GM13977 (cell line): ENCODE results near the gene ARHGAP31.

Experiments used
- DNase-seq: peaks from one replicate; pipeline ENCODE4 v3.0.0; 2012; ENCODE audit warnings: low spot score
- CTCF ChIP-seq: IDR thresholded peaks from 2 replicates; pipeline ENCODE4 v1.5.1; 2012; ENCODE audit warnings: mild to moderate bottlenecking, control low read depth; ENCODE audit not compliant: insufficient read depth; ENCODE audit errors: extremely low read depth, missing control alignments
- in situ Hi-C: fragments of 300-500 bp; cut with MboI; formaldehyde crosslinking; loops from one replicate; pipeline ENCODE4 v1.12.0; 2022; ENCODE audit warnings: low sequenced_read_pairs, low pct_unique_long_range_greater_than_20kb, mixed read lengths, inconsistent platforms; ENCODE audit not compliant: unreplicated experiment

The ARHGAP31 gene

GRCh38 chr3:119375510-119375909 is 81.3 kb downstream of the ARHGAP31 start:
- no peak for DNase-seq
- TF ChIP-seq CTCF, result no peak
- in situ Hi-C loops, result no loop called here

DNA sequence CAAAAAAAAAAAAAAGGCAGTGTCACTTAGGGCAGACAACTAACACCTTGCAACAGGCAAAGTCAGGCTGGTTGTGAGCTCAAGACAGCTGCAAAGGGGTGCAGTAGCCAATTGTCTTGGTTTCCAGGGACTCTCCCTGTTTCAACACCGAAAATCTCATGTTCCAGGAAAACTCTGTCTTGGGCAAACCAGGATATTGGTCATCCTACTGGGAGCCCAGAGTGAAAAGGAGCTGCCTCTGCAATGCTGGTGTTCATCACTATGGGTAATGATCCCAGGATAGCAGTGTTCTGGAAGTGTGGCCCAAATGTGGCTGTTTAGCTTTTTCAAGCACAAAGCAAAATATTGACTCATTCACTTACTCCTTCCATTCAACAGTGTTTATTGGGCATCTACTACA is 82.6 kb downstream of the ARHGAP31 start:
- no peak for TF ChIP-seq CTCF
- in situ Hi-C loops, result no loop called here
- no peak for DNase-seq

- no peak for DNase-seq
- in situ Hi-C loops, result no loop called here
- TF ChIP-seq CTCF, result no peak
Observed at GRCh38 chr3:119378259-119378803, 84.1 kb downstream of the ARHGAP31 start.

DNA sequence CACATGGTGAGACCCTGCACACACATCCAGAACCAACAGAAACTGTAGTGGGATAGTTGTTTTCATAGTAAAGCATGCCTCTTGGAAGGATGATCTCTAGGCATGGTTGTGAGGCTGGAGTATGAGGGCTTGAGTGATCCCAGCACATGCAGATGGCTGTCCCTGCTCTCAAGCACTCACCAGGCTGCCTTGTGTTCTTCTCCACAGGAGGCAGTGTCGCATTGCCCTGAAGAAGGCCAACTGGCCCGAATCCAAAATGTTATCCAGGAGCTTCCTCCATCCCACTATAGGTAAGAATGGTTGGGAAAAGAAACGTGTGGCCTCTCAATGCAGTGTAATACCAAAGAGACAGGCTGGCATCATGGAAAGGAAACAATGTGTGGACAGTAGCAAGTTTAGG is 86.5 kb downstream of the ARHGAP31 start:
- in situ Hi-C loops, result no loop called here
- TF ChIP-seq CTCF, result no peak
- no peak for DNase-seq

GRCh38 chr3:119382134-119382533 is 88.0 kb downstream of the ARHGAP31 start:
- TF ChIP-seq CTCF, result no peak
- in situ Hi-C loops, result no loop called here
- DNase-seq, result no peak

DNA sequence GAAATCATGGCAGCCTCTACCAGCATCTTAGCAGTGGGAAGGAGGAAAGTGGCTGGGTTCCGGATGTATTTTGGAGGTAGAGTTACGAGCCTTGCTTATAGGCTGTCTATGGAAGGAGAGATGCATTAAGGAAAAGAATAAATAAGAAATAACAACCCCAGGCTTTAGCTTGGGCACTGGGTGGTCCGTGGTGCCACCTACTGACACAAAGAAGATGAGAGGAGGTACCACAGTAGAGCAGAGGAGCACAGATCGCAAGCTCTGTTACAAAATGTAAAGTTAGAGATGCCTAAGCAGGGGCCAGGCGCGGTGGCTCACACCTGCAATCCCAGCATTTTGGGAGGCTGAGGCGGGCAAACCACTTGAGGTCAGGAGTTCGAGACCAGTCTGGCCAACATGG is 94.4 kb downstream of the ARHGAP31 start:
- TF ChIP-seq CTCF, result no peak
- no peak for DNase-seq
- in situ Hi-C loops, result no loop called here

DNA sequence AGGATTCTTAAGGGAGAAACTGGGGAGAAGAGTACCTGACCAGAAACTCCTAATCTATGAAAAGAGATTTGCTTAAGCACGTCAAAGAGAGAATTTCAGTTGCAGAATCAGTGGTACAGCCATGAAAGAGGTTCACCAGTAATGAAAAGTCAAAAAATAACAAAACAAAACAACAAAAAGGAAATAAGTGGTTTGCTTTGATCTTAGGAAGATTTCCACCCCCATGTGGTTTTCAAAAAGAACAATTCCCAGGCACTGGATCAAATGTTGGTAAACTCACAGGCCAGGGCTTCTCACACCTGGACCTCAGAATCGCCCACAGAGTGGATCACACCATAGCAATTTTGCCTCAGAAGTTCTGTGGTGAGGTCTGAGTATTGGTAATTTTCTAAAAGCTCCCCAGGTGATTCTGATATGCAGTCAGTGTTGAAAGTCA is 101.8 kb downstream of the ARHGAP31 start:
- no peak for TF ChIP-seq CTCF
- DNase-seq, result peak; percentile 38
- in situ Hi-C loops, result no loop called here
